Measurements from ENCODE around the gene EEF2.

EEF2 gene

GRCh38 chr19:3983936-3984583 is 1.2 kb downstream of the EEF2 start:
- peak; percentile 81 for DNase-seq

GRCh38 chr19:3983542-3983914 is 1.7 kb downstream of the EEF2 start:
- DNase-seq: no peak

- DNase-seq: no peak
Measured at GRCh38 chr19:3982701-3983541, 2.3 kb downstream of the EEF2 start.

- no peak for DNase-seq
Measured at GRCh38 chr19:3981736-3982681, 3.3 kb downstream of the EEF2 start.

- no peak for DNase-seq
Measured at GRCh38 chr19:3981373-3981735, 3.9 kb downstream of the EEF2 start.

GRCh38 chr19:3980353-3981251 is 4.7 kb downstream of the EEF2 start:
- DNase-seq: no peak

GRCh38 chr19:3979674-3980352 is 5.5 kb downstream of the EEF2 start:
- no peak for DNase-seq

GRCh38 chr19:3979289-3979673 is 6.0 kb downstream of the EEF2 start:
- DNase-seq: no peak

- DNase-seq: no peak
Measured at GRCh38 chr19:3978145-3978544, 7.1 kb downstream of the EEF2 start.

GRCh38 chr19:3977242-3978143 is 7.8 kb downstream of the EEF2 start:
- no peak for DNase-seq

GRCh38 chr19:3976495-3977241 is 8.6 kb downstream of the EEF2 start:
- no peak for DNase-seq

GRCh38 chr19:3975637-3976087 is 9.6 kb downstream of the EEF2 start:
- no peak for DNase-seq

GRCh38 chr19:3975144-3975543 is 10.1 kb downstream of the EEF2 start:
- no peak for DNase-seq

- peak; percentile 97 for DNase-seq
Measured at GRCh38 chr19:3970808-3971598, 14.3 kb downstream of the EEF2 start, which contains the start of gene DAPK3. Gene DAPK3, minus strand, starts transcription at chr19:3971099. Its CDS starts 1,364 bp downstream, at chr19:3969735.

- DNase-seq: no peak
Measured at GRCh38 chr19:3970313-3970807, 14.9 kb downstream of the EEF2 start.

- DNase-seq: no peak
Measured at GRCh38 chr19:3969435-3970312, 15.6 kb downstream of the EEF2 start.

Measured in activated effector memory CD4-positive, alpha-beta T cell treated with anti-CD3 and anti-CD28 coated beads, Interleukin-2, amount 50 U/mL, for 16 hours (primary cell).